Fibroblast of skin of right quadriceps (primary cell): Measurements from ENCODE around the gene KLK13.

Experiments used
- DNase-seq: peaks from one replicate; pipeline ENCODE4 v3.0.0-alpha.2; 2013

KLK13 gene

DNA sequence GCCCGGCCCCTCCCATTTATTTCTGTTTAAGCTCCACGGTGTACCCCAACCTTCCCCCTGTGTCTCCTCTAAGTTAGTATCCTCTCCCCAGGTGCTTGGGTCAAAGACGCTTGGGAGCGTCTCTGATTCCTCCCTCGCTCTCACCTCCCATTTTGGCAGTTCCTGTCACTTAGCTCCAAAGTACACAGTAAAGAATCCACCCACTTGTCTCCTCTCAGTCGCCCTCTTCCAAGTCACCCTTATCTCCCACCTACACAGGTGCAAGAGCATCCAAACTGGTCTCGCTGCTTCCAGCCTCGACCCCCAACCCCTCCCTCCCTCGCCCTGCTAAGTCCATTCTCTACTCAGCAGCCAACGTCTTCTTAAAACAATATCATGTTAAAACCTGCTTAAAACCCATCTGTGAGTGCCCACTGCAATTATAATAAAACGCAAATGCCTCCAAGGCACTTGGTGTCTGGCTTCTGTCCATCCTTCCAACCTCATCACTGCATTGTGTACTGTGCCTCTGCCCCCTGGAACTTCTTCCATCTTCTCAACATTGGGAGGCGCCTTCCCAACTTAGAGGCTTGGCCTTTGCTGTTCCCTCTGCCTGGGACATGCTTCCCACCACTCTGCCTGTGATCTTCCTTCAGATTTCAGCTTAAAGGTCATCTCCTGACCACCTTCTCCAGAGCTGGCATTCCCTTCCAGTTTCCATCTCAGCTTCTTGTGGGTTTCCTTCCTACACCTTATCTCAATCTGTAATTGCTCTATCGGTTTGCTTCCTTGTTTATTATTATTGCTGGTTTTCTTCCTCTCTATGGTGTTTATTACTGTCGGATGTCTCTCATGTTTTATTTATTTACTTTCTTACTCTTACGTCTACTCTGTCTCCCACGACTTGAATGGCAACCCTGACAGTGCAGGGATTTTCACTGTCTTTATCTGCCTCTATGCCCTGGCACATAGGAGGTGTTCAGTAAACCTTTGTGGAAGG is 27.3 kb upstream of the KLK13 start:
- no peak for DNase-seq

DNA sequence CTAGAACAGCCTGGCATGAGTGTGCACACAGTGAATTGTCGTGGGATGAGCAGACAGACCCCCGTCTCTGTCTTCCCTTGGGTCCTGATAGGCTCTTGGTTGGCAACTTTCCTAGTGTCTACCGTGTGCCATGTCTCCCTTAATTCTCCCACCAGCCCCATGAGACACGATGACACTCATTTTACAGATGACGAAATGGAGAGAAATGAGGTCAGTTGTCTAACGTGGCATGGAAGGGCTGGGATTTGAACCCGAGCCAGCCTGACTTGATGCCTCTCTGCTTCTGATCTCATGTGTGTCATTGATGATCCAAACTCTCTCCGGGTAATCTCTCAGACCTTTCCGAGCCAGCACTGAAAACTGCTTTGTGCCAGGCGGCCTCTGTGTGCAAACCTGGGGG is 26.2 kb upstream of the KLK13 start:
- DNase-seq: no peak

DNA sequence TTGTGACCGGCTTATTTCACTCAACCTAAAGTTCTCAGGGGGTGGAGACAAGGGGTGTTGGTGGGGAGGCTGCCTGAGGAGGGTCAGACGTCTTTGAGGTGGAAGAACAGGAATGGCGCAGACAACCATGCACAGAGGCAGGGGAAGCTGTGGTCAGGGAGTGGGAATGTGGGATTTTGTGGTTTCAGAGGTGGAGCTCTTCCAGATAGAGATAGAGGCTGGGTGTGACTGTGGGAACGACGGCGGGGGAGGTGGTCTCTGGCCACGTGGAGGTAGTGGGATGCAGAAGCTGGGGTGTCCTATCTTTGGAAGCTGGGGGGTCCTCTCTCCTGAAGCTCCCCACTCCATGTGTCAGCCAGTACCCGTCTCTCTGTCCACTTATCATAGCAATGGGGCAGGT is 25.6 kb upstream of the KLK13 start:
- no peak for DNase-seq

DNA sequence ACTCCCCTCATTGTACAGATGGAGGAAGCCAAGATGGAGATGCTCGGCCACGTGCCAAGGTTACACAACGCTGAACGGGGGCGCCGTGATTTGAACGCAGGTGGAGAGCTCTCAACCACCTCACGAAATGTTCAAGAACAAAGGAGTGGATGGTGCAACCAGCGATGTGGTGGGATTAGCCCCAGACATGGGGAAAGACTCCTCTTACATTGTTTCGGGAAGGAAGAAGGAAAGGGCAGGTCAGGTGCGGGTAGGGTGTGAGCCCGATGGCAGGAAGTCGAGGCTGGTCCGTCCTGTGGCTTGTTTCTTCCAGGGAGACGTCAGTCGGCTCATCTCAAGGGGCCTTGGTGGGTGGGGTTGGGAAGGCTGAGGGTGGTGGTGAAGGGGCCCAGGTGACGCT is 24.9 kb upstream of the KLK13 start:
- DNase-seq: no peak

DNA sequence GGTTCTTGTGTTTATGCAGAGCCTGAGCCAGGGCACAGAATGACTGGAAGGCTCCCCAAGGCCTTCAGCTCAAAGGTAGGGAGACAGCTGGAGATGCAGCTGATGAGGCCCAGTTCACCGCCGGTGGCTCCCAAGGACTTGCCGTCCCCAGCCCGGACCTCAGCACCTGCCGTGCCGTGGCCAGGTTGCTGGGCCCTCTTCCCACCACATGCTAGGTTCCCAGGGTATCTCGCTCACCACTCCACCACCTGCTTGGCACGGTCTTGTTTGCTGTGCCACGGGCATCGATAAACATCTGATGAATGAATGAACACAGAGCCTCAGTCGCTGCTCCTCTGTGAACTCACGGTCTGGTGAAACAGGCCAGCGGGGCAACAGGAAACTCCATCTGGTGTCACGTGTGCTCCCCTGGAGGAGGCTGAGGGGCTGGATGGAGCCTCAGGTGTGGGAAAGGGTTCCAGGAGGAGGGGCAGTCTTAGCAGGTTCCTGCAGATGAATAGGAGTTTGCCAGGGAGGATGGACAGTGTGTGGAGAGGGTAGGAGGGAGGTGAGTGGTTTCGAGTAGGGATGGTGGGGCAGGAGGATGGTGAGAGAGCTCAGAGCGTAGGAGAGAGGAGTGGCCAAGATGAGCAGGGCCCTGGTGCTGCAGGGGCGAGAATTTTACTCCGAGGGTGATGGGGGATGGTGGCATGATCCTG is 21.4 kb upstream of the KLK13 start:
- no peak for DNase-seq

DNA sequence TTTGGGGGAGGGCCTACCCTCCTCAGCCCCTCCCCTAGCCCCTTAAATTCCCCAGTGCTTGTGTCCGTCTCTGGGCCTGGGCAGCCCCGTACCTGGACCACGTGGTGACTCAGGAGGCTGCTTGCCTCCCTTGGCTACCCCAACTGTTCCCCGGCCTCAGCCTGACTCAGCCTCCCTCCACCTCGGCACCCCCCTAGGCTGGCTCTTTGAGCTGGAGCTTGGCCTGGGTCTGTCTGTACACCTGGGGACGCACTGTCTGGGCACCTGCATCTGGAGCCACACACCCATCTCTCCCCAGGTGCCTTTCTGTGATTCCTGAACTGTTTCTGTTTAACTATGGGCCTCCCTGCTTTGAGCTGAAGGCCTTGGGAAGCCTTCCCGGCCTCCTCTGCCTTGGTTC is 19.6 kb upstream of the KLK13 start:
- DNase-seq: no peak

GRCh38 chr19:51083783-51084182 is 18.9 kb upstream of the KLK13 start:
- DNase-seq: no peak

GRCh38 chr19:51083181-51083580 is 18.3 kb upstream of the KLK13 start:
- DNase-seq: no peak

GRCh38 chr19:51082611-51083010 is 17.7 kb upstream of the KLK13 start, which contains the start of gene KLK14:
TSS of gene KLK14 (minus strand) at chr19:51082887. CDS start at chr19:51082614, 273 bp downstream.
- no peak for DNase-seq

GRCh38 chr19:51081476-51081875 is 16.6 kb upstream of the KLK13 start:
- DNase-seq: no peak

DNA sequence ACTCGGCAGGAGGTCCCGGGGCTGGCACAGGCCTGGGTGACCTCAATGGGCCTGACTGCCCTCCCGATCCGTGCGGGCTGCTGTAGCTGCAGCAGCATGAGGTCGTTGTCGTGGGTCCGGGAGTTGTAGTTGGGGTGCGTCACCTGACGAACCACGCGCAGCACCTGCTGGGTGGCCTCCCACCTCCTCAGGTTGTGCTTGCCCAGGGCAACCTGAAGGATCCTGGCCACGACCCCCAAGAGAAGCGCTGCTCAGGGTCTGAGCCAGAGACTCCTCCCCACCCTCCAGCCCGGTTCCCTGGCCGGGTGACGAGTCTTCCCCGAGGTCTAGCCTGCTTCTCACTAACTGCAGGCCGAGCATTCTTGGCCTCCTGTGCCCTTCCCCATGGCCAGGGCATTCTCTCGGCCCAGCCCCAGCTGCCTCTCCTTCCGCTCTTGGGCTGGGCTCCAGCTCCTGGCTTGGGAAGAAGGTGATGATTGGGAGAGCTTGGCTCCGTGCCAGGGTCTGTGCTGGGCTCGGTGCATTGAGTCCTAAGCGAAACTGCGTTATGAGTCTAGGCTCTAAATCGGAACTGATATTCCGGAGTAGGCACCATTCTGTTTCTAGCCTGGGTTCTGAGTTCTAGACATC is 14.7 kb upstream of the KLK13 start:
- no peak for DNase-seq

DNA sequence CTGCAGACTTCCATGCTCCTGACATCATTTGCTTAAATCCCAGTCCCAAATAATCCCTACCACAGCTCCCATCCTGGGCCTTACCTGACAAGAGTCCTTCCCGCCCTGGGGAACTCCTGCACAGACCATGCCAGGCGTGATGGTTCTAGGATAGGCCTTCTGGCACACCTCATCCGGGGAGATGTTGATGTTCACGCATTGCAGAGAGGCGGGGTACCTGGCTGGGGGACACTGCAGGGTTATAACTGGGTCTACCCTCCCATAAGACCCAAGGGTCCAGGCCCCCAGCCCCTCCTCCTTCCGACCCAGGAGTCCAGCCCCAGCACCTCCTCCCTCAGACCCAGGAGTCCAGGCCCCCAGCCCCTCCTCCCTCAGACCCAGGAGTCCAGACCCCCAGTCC is 13.8 kb upstream of the KLK13 start:
- no peak for DNase-seq

- no peak for DNase-seq
Measured at GRCh38 chr19:51078104-51078503, 13.2 kb upstream of the KLK13 start.

GRCh38 chr19:51076631-51077213 is 11.8 kb upstream of the KLK13 start:
- DNase-seq: no peak

- DNase-seq: no peak
Measured at GRCh38 chr19:51075998-51076397, 11.1 kb upstream of the KLK13 start.

- DNase-seq: no peak
Measured at GRCh38 chr19:51071095-51071405, 6.2 kb upstream of the KLK13 start.

DNA sequence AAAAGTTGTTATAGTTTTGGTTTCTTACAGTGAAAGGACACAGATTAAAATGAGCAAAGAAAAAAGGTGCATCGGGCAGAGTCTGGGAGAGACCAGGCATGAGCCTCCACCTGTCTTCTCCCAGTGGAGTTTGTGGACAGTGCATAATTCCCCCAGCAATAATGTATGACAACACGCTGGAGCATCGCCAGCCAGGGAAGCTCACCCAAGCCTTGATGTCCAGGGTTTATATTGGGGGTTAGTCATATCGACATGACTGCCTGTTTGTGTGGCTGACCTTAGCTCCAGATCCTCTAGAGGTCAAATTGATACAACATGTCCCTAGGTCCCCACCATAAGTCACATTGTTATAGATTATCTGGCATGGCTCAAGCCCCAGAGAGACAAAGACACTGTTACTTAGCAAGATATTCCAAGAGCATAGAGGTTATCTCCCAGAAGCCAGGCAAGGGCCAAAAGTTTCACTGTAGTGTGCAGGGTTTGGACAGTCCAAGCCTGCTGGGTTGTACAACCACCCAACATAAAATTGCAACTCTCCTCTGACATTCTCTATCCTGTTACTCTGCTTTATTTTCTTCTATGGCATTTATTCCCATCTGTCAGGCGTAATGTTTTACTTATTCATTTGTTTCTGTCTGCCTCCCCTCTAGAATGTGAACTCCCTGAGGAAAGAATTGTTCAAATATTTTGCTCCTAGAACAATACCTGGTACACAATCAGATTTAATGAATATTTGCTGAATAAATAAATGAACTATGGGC is 5.6 kb upstream of the KLK13 start:
- DNase-seq: no peak

DNA sequence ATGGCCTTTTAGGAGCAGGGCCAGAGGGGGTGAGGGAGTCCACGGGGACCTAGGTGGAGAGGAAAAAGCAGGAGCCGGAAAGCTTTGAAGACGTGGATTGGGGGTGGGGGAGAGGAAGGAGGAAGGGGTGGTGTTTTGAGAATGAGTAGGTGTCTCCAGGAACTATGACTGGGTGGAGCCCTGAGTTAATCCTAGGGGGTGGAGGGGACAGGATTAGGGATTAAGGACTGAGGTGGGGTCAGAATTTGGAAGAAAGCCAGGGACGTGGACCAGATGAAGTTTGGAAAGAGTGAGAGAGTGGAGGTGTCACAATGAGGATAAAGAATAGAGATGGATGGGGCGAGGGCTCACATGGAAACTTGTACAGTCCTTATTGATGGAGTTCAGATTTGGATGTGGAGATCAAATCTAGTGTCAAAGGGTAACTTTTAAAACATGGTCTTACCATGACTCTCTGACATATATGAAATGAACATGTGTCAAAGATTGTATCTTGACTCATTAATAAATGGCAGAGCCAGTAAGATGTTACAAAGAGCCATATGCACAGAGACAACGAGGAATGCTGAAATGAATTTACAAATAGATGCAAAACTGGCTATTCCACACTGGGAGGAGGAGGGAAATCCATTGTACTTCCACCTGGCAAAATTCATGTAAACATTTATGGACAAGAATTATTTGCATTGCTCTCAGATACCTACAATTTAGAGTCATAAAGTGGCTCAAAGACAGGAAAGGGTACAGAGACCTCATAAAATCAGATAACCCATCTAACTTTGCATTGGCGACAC is 1.7 kb upstream of the KLK13 start:
- DNase-seq: no peak

- DNase-seq: no peak
Measured at GRCh38 chr19:51065221-51065960, 499 bp upstream of the KLK13 start.

- no peak for DNase-seq
Measured at GRCh38 chr19:51063664-51064063, 1.2 kb downstream of the KLK13 start.

- no peak for DNase-seq
Measured at GRCh38 chr19:51060973-51061372, 3.9 kb downstream of the KLK13 start.
